Liver (tissue), 9 donors: Measurements from ENCODE around the gene YTHDF2. TPM values are rescaled to one million over a fixed set of nuclear protein-coding genes. Genes with fewer than 3 reads are reported as not detected.

Experiments used
- DNase-seq: peaks from one replicate; pipeline ENCODE4 v3.0.0-alpha.2; 2017; ENCODE audit warnings: low spot score
- H3K27ac ChIP-seq, 2 donors: one replicate each; pipeline ENCODE4 v1.7.0; 2013; ENCODE audit warnings: inconsistent platforms in 2 of 2, low read length in 2 of 2, control low read depth in 1 of 2, low read depth in 1 of 2, mild to moderate bottlenecking in 1 of 2
- H3K27me3 ChIP-seq, 4 donors: one replicate each; pipeline versions ENCODE4 v1.6.1 to v1.7.0; 2013; ENCODE audit warnings: low read length in 3 of 4, inconsistent platforms in 1 of 4, mild to moderate bottlenecking in 1 of 4, moderate library complexity in 1 of 4; ENCODE audit not compliant: control insufficient read depth in 4 of 4, insufficient read depth in 4 of 4
- H3K36me3 ChIP-seq, 4 donors: one replicate each; pipeline versions ENCODE4 v1.6.1 to v1.7.0; 2013; ENCODE audit warnings: low read length in 3 of 4, mild to moderate bottlenecking in 3 of 4, low read depth in 1 of 4, moderate library complexity in 1 of 4; ENCODE audit not compliant: control insufficient read depth in 4 of 4, insufficient read depth in 3 of 4
- H3K4me1 ChIP-seq, 4 donors: one replicate each; pipeline versions ENCODE4 v1.6.1 to v1.7.0; 2013; ENCODE audit warnings: low read length in 3 of 4, mild to moderate bottlenecking in 3 of 4, moderate library complexity in 1 of 4; ENCODE audit not compliant: control insufficient read depth in 4 of 4, insufficient read depth in 4 of 4
- H3K4me3 ChIP-seq, 3 donors: one replicate each; pipeline versions ENCODE4 v1.6.1 to v1.7.0; 2013; ENCODE audit warnings: low read length in 3 of 3, control low read depth in 1 of 3, low read depth in 1 of 3, mild to moderate bottlenecking in 1 of 3
- H3K9ac ChIP-seq, 2 donors: one replicate each; pipeline ENCODE4 v1.7.0; 2013; ENCODE audit warnings: low read length in 2 of 2, mild to moderate bottlenecking in 2 of 2, moderate library complexity in 2 of 2, control low read depth in 1 of 2, low read depth in 1 of 2
- H3K9me3 ChIP-seq, 4 donors: one replicate each; pipeline versions ENCODE4 v1.6.1 to v1.7.0; 2013; ENCODE audit warnings: low read length in 3 of 4; ENCODE audit not compliant: control insufficient read depth in 4 of 4
- CTCF ChIP-seq: fragments of 150-350 bp; IDR thresholded peaks from 2 replicates; pipeline ENCODE4 v1.5.1; 2017; ENCODE audit warnings: improper control_type of control experiment, low read depth, low read length; ENCODE audit not compliant: missing input control
- EGR1 ChIP-seq, 2 donors: IDR thresholded peaks; 2 replicates each; pipeline ENCODE4 v1.6.1; 2016 to 2018; ENCODE audit warnings: antibody characterized with exemption in 2 of 2, low read depth in 2 of 2
- FOXA1 ChIP-seq: IDR thresholded peaks from 2 replicates; pipeline ENCODE4 v1.6.1; 2016; ENCODE audit warnings: antibody characterized with exemption
- FOXA2 ChIP-seq: IDR thresholded peaks from 2 replicates; pipeline ENCODE4 v1.6.1; 2016; ENCODE audit warnings: antibody characterized with exemption
- HNF4A ChIP-seq, 2 donors: conservative IDR thresholded peaks; 2 replicates each; pipeline ENCODE4 v1.6.1; 2016; ENCODE audit warnings: antibody characterized with exemption in 2 of 2, mild to moderate bottlenecking in 2 of 2
- HNF4G ChIP-seq: IDR thresholded peaks from 2 replicates; pipeline ENCODE4 v1.6.1; 2016; ENCODE audit warnings: antibody characterized with exemption
- JUND ChIP-seq, 2 donors: IDR thresholded peaks; 2 replicates each; pipeline ENCODE4 v1.6.1; 2016; ENCODE audit warnings: antibody characterized with exemption in 2 of 2
- NR2F2 ChIP-seq: IDR thresholded peaks from 2 replicates; pipeline ENCODE4 v1.6.1; 2016; ENCODE audit warnings: antibody characterized with exemption
- RAD21 ChIP-seq, 2 donors: IDR thresholded peaks; 2 replicates each; pipeline ENCODE4 v1.6.1; 2016; ENCODE audit warnings: antibody characterized with exemption in 2 of 2, mild to moderate bottlenecking in 2 of 2
- REST ChIP-seq: IDR thresholded peaks from 2 replicates; pipeline ENCODE4 v1.6.1; 2016; ENCODE audit warnings: antibody characterized with exemption, mild to moderate bottlenecking
- RXRA ChIP-seq, 2 donors: IDR thresholded peaks; 2 replicates each; pipeline ENCODE4 v1.6.1; 2017 to 2018; ENCODE audit warnings: antibody characterized with exemption in 2 of 2, mild to moderate bottlenecking in 1 of 2
- SP1 ChIP-seq: IDR thresholded peaks from 2 replicates; pipeline ENCODE4 v1.6.1; 2018; ENCODE audit warnings: antibody characterized with exemption, mild to moderate bottlenecking
- TAF1 ChIP-seq: conservative IDR thresholded peaks from 2 replicates; pipeline ENCODE4 v1.6.1; 2016; ENCODE audit warnings: antibody characterized with exemption, mild to moderate bottlenecking
- YY1 ChIP-seq: IDR thresholded peaks from 2 replicates; pipeline ENCODE4 v1.6.1; 2016; ENCODE audit warnings: antibody characterized with exemption, mild to moderate bottlenecking
- WGBS: extraction: QIAGEN DNeasy Blood & Tissue Kit; methylation state at CpG from one replicate; pipeline ENCODE4 v1.1.7; 2013; 5-methylcytosine and 5-hydroxymethylcytosine counted together
- polyA plus RNA-seq, 2 donors: library from polyadenylated mRNA; stranded (reverse) in 1 of 2; unstranded in 1 of 2; fragments of 200-250 nt in 1 of 2; fragments of >200 nt in 1 of 2; fragmentation: Nextera tagmentation in 1 of 2; extraction: Ambion mirVana in 1 of 2; gene quantifications; one replicate each; pipeline versions ENCODE4 v1.2.1 to v1.2.3, GENCODE V29; 2013 to 2015
- total RNA-seq, 2 donors: library from RNA; depleted of rRNA; stranded (reverse); fragments of >200 nt; gene quantifications; one replicate each; pipeline ENCODE4 v1.2.3, GENCODE V29; 2014
- TF ChIP-seq, protein P1 (sequence below): IDR thresholded peaks from 2 replicates; pipeline ENCODE4 v1.6.1; 2016; ENCODE audit warnings: antibody characterized with exemption
- TF ChIP-seq, protein P2 (sequence below): IDR thresholded peaks from 2 replicates; pipeline ENCODE4 v1.6.1; 2016; ENCODE audit warnings: antibody characterized with exemption
- TF ChIP-seq, protein P3 (sequence below): IDR thresholded peaks from 2 replicates; pipeline ENCODE4 v1.6.1; 2016; ENCODE audit warnings: antibody characterized with exemption
- donor health status: healthy.
- donor health status: healthy.
- donor health status: healthy.
- donor health status: healthy.
- donor health status: healthy.

The YTHDF2 gene
- total and polyA plus RNA-seq, 4 donors, result 21.1 to 37.9 (median 29.9) TPM

GRCh38 chr1:28796352-28797211, 59.8 kb downstream of the YTHDF2 start:
- Histone ChIP-seq H3K9me3 (no peaks in the 10 kb centered on the region), H3K4me3 (no peak overlapping the region), H3K27ac (no peak overlapping the region), H3K27me3 (no peaks in the 10 kb centered on the region), H3K4me1 (no peaks in the 10 kb centered on the region), H3K9ac (no peak overlapping the region), H3K36me3 (no peaks in the 10 kb centered on the region)
- 71% methylated on average over 18 of the region's 18 CpGs for WGBS
- no peak for DNase-seq
- TF ChIP-seq FOXA1 (no peak), NR2F2 (no peak), RAD21 (IDR thresholded peaks at IDR 0.05) (no peak), JUND (IDR thresholded peaks at IDR 0.05) (no peak), HNF4A (conservative IDR thresholded peaks at IDR 0.05) (no peak), HNF4G (no peak), CTCF (no peak), REST (no peak), RXRA (IDR thresholded peaks at IDR 0.05) (no peak), YY1 (no peak), TAF1 (no peak)
- TF ChIP-seq, protein P1, sequence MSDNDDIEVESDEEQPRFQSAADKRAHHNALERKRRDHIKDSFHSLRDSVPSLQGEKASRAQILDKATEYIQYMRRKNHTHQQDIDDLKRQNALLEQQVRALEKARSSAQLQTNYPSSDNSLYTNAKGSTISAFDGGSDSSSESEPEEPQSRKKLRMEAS, result no peak

DNA sequence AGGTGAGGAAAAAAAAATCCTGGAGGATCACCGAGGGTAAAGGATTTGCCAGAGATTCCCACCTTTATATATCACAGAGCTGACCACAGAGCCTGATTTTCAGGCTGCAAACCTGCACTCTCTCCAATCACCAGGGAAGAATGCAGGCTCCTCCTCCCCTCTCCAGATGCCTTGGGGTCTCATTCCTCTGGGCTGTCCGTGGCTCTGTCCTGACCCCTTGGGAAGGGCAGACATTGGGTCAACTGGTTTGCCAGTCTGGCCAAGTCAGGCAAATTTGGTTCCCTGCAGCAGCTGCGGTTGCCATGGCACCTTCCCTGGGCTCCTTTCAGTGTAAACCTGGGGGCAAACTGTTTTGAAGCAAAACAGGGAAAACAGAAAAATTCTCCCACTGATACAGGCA, 63.6 kb downstream of the YTHDF2 start:
- Histone ChIP-seq H3K4me1 (no peaks in the 10 kb centered on the region), H3K4me3 (no peak overlapping the region), H3K27ac (no peak overlapping the region), H3K27me3 (no peaks in the 10 kb centered on the region), H3K9ac (no peak overlapping the region), H3K36me3 (no peaks in the 10 kb centered on the region), H3K9me3 (no peaks in the 10 kb centered on the region)
- no peak for DNase-seq
- WGBS, result 58% methylated on average over 3 of the region's 3 CpGs
- no peak for TF ChIP-seq HNF4G
- TF ChIP-seq YY1, result no peak
- no peak for TF ChIP-seq FOXA1
- no peak for TF ChIP-seq EGR1 (IDR thresholded peaks at IDR 0.05; ENCODE audit: low read depth in 2 of 2)
- TF ChIP-seq, protein P2, sequence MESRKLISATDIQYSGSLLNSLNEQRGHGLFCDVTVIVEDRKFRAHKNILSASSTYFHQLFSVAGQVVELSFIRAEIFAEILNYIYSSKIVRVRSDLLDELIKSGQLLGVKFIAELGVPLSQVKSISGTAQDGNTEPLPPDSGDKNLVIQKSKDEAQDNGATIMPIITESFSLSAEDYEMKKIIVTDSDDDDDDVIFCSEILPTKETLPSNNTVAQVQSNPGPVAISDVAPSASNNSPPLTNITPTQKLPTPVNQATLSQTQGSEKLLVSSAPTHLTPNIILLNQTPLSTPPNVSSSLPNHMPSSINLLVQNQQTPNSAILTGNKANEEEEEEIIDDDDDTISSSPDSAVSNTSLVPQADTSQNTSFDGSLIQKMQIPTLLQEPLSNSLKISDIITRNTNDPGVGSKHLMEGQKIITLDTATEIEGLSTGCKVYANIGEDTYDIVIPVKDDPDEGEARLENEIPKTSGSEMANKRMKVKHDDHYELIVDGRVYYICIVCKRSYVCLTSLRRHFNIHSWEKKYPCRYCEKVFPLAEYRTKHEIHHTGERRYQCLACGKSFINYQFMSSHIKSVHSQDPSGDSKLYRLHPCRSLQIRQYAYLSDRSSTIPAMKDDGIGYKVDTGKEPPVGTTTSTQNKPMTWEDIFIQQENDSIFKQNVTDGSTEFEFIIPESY, result no peak
- TF ChIP-seq REST, result no peak
- TF ChIP-seq, protein P1, result no peak
- TF ChIP-seq RXRA (IDR thresholded peaks at IDR 0.05), result no peak
- TF ChIP-seq FOXA2, result no peak
- TF ChIP-seq, protein P3, sequence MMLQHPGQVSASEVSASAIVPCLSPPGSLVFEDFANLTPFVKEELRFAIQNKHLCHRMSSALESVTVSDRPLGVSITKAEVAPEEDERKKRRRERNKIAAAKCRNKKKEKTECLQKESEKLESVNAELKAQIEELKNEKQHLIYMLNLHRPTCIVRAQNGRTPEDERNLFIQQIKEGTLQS, result no peak
- TF ChIP-seq SP1, result no peak
- no peak for TF ChIP-seq CTCF
